H9 (cell line): ENCODE data around the gene LYPD8. TPM values are rescaled to one million over a fixed set of nuclear protein-coding genes. Genes with fewer than 3 reads are reported as not detected.

ENCODE experiments used
- DNase-seq: peaks from one replicate; pipeline ENCODE4 v3.0.0-alpha.2; 2017
- H2AFZ ChIP-seq: one replicate; pipeline ENCODE4 v1.6.1; 2013; ENCODE audit warnings: mild to moderate bottlenecking, low read length, control low read depth, moderate library complexity
- H2AK5ac ChIP-seq: 2 replicates; pipeline ENCODE4 v1.6.1; 2013; ENCODE audit warnings: low read length, control low read depth, mixed read lengths; ENCODE audit not compliant: insufficient read length
- H2BK120ac ChIP-seq: one replicate; pipeline ENCODE4 v1.6.1; 2013; ENCODE audit warnings: low read depth, mild to moderate bottlenecking, low read length, control low read depth, inconsistent platforms; ENCODE audit not compliant: poor library complexity, severe bottlenecking
- H2BK12ac ChIP-seq: 2 replicates; pipeline ENCODE4 v1.6.1; 2013; ENCODE audit warnings: low read length, control low read depth, mixed read lengths, low read depth; ENCODE audit not compliant: insufficient read length
- H2BK15ac ChIP-seq: 2 replicates; pipeline ENCODE4 v1.6.1; 2013; ENCODE audit warnings: low read depth, low read length, control low read depth
- H2BK20ac ChIP-seq: one replicate; pipeline ENCODE4 v1.6.1; 2013; ENCODE audit warnings: low read depth, mild to moderate bottlenecking, low read length, control low read depth, inconsistent platforms; ENCODE audit not compliant: poor library complexity, severe bottlenecking
- H2BK5ac ChIP-seq: 2 replicates; pipeline ENCODE4 v1.6.1; 2013; ENCODE audit warnings: low read length, control low read depth, mixed read lengths; ENCODE audit not compliant: insufficient read length
- H3K14ac ChIP-seq: 2 replicates; pipeline ENCODE4 v1.6.1; 2013; ENCODE audit warnings: low read length, control low read depth; ENCODE audit not compliant: insufficient read depth
- H3K18ac ChIP-seq: 2 replicates; pipeline ENCODE4 v1.6.1; 2013; ENCODE audit warnings: low read depth, mild to moderate bottlenecking, mixed read lengths, low read length, control low read depth; ENCODE audit not compliant: insufficient read length
- H3K23ac ChIP-seq: 2 replicates; pipeline ENCODE4 v1.6.1; 2013; ENCODE audit warnings: low read length, control low read depth, mixed read lengths, low read depth; ENCODE audit not compliant: insufficient read length
- H3K23me2 ChIP-seq: 2 replicates; pipeline ENCODE4 v1.6.1; 2013; ENCODE audit warnings: low read depth, mild to moderate bottlenecking, mixed read lengths, low read length, control low read depth; ENCODE audit not compliant: insufficient read length, poor library complexity, severe bottlenecking
- H3K27ac ChIP-seq: 2 replicates; pipeline ENCODE4 v1.5.1; 2013; ENCODE audit warnings: low read length, control low read depth, mixed read lengths, low read depth; ENCODE audit not compliant: insufficient read length
- H3K27me3 ChIP-seq: 2 replicates; pipeline ENCODE4 v1.6.1; 2013; ENCODE audit warnings: low read length, control low read depth, inconsistent platforms; ENCODE audit not compliant: insufficient read depth
- H3K4ac ChIP-seq: 2 replicates; pipeline ENCODE4 v1.6.1; 2013; ENCODE audit warnings: low read depth, mild to moderate bottlenecking, control low read depth, inconsistent platforms, low read length, moderate library complexity
- H3K4me1 ChIP-seq: 2 replicates; pipeline ENCODE4 v1.6.1; 2013; ENCODE audit warnings: low read length, control low read depth, inconsistent platforms; ENCODE audit not compliant: insufficient read depth
- H3K4me2 ChIP-seq: 2 replicates; pipeline ENCODE4 v1.6.1; 2013; ENCODE audit warnings: low read length, control low read depth, mixed read lengths; ENCODE audit not compliant: insufficient read length, insufficient read depth
- H3K56ac ChIP-seq: 2 replicates; pipeline ENCODE4 v1.6.1; 2013; ENCODE audit warnings: low read depth, mild to moderate bottlenecking, mixed read lengths, low read length, control low read depth; ENCODE audit not compliant: insufficient read length
- H3K79me1 ChIP-seq: 2 replicates; pipeline ENCODE4 v1.6.1; 2013; ENCODE audit warnings: low read depth, mild to moderate bottlenecking, moderate library complexity, low read length, control low read depth, inconsistent platforms; ENCODE audit not compliant: insufficient read depth, poor library complexity, severe bottlenecking
- H3K79me2 ChIP-seq: 2 replicates; pipeline ENCODE4 v1.6.1; 2013; ENCODE audit warnings: low read length, control low read depth, inconsistent platforms; ENCODE audit not compliant: insufficient read depth
- H3K9ac ChIP-seq: 2 replicates; pipeline ENCODE4 v1.6.1; 2013; ENCODE audit warnings: low read length, control low read depth, mixed read lengths; ENCODE audit not compliant: insufficient read length; ENCODE audit errors: extremely low read depth
- H3K9me3 ChIP-seq: one replicate; pipeline ENCODE4 v1.6.1; 2013; ENCODE audit warnings: low read depth, low read length, inconsistent platforms; ENCODE audit not compliant: control insufficient read depth
- H3T11ph ChIP-seq: one replicate; pipeline ENCODE4 v1.6.1; 2013; ENCODE audit warnings: mild to moderate bottlenecking, low read length, control low read depth, inconsistent platforms
- H4K20me1 ChIP-seq: one replicate; pipeline ENCODE4 v1.6.1; 2013; ENCODE audit not compliant: control insufficient read depth, insufficient read length, insufficient read depth
- H4K5ac ChIP-seq: 2 replicates; pipeline ENCODE4 v1.6.1; 2013; ENCODE audit warnings: low read depth, mild to moderate bottlenecking, mixed read lengths, low read length, control low read depth; ENCODE audit not compliant: insufficient read length
- H4K8ac ChIP-seq: replicated peaks from 2 replicates; pipeline ENCODE4 v1.6.1; 2013; ENCODE audit warnings: low read length, control low read depth, mixed read lengths, low read depth; ENCODE audit not compliant: insufficient read length
- H4K91ac ChIP-seq: 2 replicates; pipeline ENCODE4 v1.6.1; 2013; ENCODE audit warnings: low read depth, mild to moderate bottlenecking, moderate library complexity, mixed read lengths, low read length, control low read depth; ENCODE audit not compliant: insufficient read length
- H3K27ac Mint-ChIP-seq, 3 experiments: 2 replicates in 2 of 3; 3 replicates in 1 of 3; pipeline ENCODE4 v1.8.0; 2020 to 2021; ENCODE audit warnings: mixed read lengths in 3 of 3, mild to moderate bottlenecking in 1 of 3, moderate library complexity in 1 of 3
- H3K27me3 Mint-ChIP-seq: 2 replicates; pipeline ENCODE4 v1.8.0; 2021; ENCODE audit warnings: low read depth, mild to moderate bottlenecking, moderate library complexity, mixed read lengths
- H3K36me3 Mint-ChIP-seq, 3 experiments: 2 replicates in 2 of 3; 3 replicates in 1 of 3; pipeline ENCODE4 v1.8.0; 2020 to 2021; ENCODE audit warnings: low read depth in 3 of 3, mixed read lengths in 3 of 3; ENCODE audit not compliant: insufficient read depth in 1 of 3
- H3K4me1 Mint-ChIP-seq, 2 experiments: 2 replicates each; pipeline ENCODE4 v1.8.0; 2020; ENCODE audit warnings: mixed read lengths in 2 of 2
- H3K4me3 Mint-ChIP-seq, 2 experiments: 2 replicates in 1 of 2; 3 replicates in 1 of 2; pipeline ENCODE4 v1.8.0; 2020 to 2021; ENCODE audit warnings: mild to moderate bottlenecking in 2 of 2, mixed read lengths in 2 of 2, moderate library complexity in 1 of 2
- H3K9me3 Mint-ChIP-seq, 2 experiments: 2 replicates in 1 of 2; 3 replicates in 1 of 2; pipeline ENCODE4 v1.8.0; 2020; ENCODE audit warnings: mild to moderate bottlenecking in 2 of 2, mixed read lengths in 2 of 2, moderate library complexity in 1 of 2
- WGBS: extraction: QIAGEN DNeasy Blood & Tissue Kit; methylation state at CpG from one replicate; pipeline ENCODE4 v1.1.7; 2013; ENCODE audit warnings: missing lambda C conversion rate, low lambda C conversion rate, mixed read lengths; ENCODE audit not compliant: insufficient read length; ENCODE audit errors: extremely low coverage; 5-methylcytosine and 5-hydroxymethylcytosine counted together
- long read RNA-seq: library from polyadenylated mRNA; unstranded; transcript quantifications from one replicate; pipeline ENCODE4 v2.0.0, GENCODE V29; 2020
- total RNA-seq: library from RNA; stranded (reverse); gene quantifications from 2 replicates; pipeline ENCODE4 v1.2.1, GENCODE V29; 2021
- TF ChIP-seq, protein P1 (sequence below): fragments of 200-600 bp; sonication (generic); conservative IDR thresholded peaks from 3 replicates; pipeline ENCODE4 v1.8.0; 2021; ENCODE audit warnings: antibody characterized with exemption, mild to moderate bottlenecking

The LYPD8 gene, protein sequence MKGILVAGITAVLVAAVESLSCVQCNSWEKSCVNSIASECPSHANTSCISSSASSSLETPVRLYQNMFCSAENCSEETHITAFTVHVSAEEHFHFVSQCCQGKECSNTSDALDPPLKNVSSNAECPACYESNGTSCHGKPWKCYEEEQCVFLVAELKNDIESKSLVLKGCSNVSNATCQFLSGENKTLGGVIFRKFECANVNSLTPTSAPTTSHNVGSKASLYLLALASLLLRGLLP
- total RNA-seq = not detected in 2 replicates
- long read RNA-seq = 0 reads

DNA sequence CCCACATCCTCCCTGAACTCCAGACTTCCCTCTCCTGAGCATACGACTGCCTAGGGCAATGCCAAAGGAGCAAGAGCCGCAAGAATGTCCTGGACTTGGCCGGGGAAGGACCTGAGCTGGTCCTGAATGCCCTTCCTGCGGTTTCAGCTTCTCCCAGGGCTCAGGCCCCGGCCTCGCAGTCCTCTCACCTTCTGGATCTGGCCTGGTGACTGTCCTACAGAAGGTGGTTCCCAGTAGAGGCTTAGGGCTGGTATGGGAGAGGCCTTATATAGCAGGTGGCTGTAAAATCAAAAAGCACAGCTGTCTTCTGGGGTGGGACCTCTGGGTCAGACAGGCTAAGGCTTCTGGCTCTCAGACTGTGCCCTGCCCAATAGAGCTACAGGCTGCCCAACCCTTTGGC is at the start of gene LYPD8:
TSS of gene LYPD8 (minus strand) at position 243 of the 400 bp plus-strand sequence. CDS start 4,678 bp downstream, outside the sequence.
- H3K36me3 Mint-ChIP-seq = peaks cover 1 to 30% (median 3%) of the 10 kb centered on the region in 3 experiments; a peak in 5 of 7 replicates
- no peak within 1 kb of the TSS for H3K9ac ChIP-seq
- H3K4me1 Mint-ChIP-seq = no peaks in the 10 kb centered on the region

More for the DNA sequence above, at the start of gene LYPD8:
- Histone ChIP-seq H3K18ac (no peak within 1 kb of the TSS), H3K14ac (no peak within 1 kb of the TSS), H2BK12ac (no peak within 1 kb of the TSS), H3K56ac (no peak within 1 kb of the TSS), H2BK20ac (no peak within 1 kb of the TSS), H4K5ac (no peak within 1 kb of the TSS), H3K79me2 (no peaks in the 10 kb centered on the region), H4K20me1 (no peaks in the 10 kb centered on the region), H3K23ac (no peak within 1 kb of the TSS), H2BK5ac (no peak within 1 kb of the TSS), H2BK120ac (no peak within 1 kb of the TSS), H2AK5ac (no peak within 1 kb of the TSS), H3K4me1 (no peaks in the 10 kb centered on the region), H3K79me1 (no peaks in the 10 kb centered on the region), H3K9me3 (peaks cover 92% of the 10 kb centered on the region), H2AFZ (no peak within 1 kb of the TSS), H3K27me3 (no peaks in the 10 kb centered on the region), H3K27ac (no peak within 1 kb of the TSS), H3K23me2 (no peaks in the 10 kb centered on the region), H3K4me2 (no peak within 1 kb of the TSS), H3K4ac (no peak within 1 kb of the TSS), H3T11ph (no peak within 1 kb of the TSS), H4K8ac (no peak within 1 kb of the TSS), H4K91ac (no peak within 1 kb of the TSS), H2BK15ac (no peak within 1 kb of the TSS)
- peaks cover 22 to 46% of the 10 kb centered on the region in 2 experiments for H3K9me3 Mint-ChIP-seq
- DNase-seq = no peak
- H3K27ac Mint-ChIP-seq = no peak within 1 kb of the TSS
- H3K27me3 Mint-ChIP-seq = no peaks in the 10 kb centered on the region
- H3K4me3 Mint-ChIP-seq = no peak within 1 kb of the TSS
- no CpG with 5 or more reads among the region's 6 CpGs for WGBS
- TF ChIP-seq, protein P1, sequence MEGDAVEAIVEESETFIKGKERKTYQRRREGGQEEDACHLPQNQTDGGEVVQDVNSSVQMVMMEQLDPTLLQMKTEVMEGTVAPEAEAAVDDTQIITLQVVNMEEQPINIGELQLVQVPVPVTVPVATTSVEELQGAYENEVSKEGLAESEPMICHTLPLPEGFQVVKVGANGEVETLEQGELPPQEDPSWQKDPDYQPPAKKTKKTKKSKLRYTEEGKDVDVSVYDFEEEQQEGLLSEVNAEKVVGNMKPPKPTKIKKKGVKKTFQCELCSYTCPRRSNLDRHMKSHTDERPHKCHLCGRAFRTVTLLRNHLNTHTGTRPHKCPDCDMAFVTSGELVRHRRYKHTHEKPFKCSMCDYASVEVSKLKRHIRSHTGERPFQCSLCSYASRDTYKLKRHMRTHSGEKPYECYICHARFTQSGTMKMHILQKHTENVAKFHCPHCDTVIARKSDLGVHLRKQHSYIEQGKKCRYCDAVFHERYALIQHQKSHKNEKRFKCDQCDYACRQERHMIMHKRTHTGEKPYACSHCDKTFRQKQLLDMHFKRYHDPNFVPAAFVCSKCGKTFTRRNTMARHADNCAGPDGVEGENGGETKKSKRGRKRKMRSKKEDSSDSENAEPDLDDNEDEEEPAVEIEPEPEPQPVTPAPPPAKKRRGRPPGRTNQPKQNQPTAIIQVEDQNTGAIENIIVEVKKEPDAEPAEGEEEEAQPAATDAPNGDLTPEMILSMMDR = no peak
